ENCODE results near the gene CDH16. TPM values are rescaled to one million over a fixed set of nuclear protein-coding genes. Genes with fewer than 3 reads are reported as not detected.
"Not testable (repeated sequence)": the region's sequence is repeated elsewhere in the genome, so short reads cannot be mapped to it uniquely, and the experiment has no call there.

Gene CDH16
- total RNA-seq, 2 donors from 2014 or later: not detected

- intact Hi-C loops (cut with DNase I): no loop called here
- no peak for DNase-seq (ENCODE audit: low spot score)
These were observed 15.8 kb downstream of the CDH16 start for GRCh38 chr16:66902648-66903543.

- DNase-seq (ENCODE audit: low spot score): no peak
- intact Hi-C loops (cut with DNase I): no loop called here
These were observed 17.1 kb downstream of the CDH16 start for GRCh38 chr16:66901626-66902025.

GRCh38 chr16:66900721-66901441, 17.8 kb downstream of the CDH16 start:
- intact Hi-C loops (cut with DNase I): no loop called here
- DNase-seq (ENCODE audit: low spot score): peak; percentile 81

- DNase-seq (ENCODE audit: low spot score): peak; percentile 93
- intact Hi-C loops (cut with DNase I): loop anchor here in 1 of 2 donors (5.0 kb wide), 1 partner anchor 32 kb away; the partner anchor contains the start of gene CIAO2B
These were observed 18.6 kb downstream of the CDH16 start for GRCh38 chr16:66899945-66900710.

GRCh38 chr16:66899310-66899944, 19.3 kb downstream of the CDH16 start:
- intact Hi-C loops (cut with DNase I): loop anchor here in 1 of 2 donors (5.0 kb wide), 1 partner anchor 33 kb away; the partner anchor contains the start of gene CIAO2B
- no peak for DNase-seq (ENCODE audit: low spot score)

- no peak for DNase-seq (ENCODE audit: low spot score)
- intact Hi-C loops (cut with DNase I): loop anchor here in 1 of 2 donors (5.0 kb wide), 1 partner anchor 33 kb away; the partner anchor contains the start of gene CIAO2B
These were observed 19.8 kb downstream of the CDH16 start for GRCh38 chr16:66898933-66899309.

GRCh38 chr16:66898207-66898606, 20.5 kb downstream of the CDH16 start:
- no peak for DNase-seq (ENCODE audit: low spot score)
- intact Hi-C loops (cut with DNase I): loop anchor here in 1 of 2 donors (5.0 kb wide), 1 partner anchor 34 kb away; the partner anchor contains the start of gene CIAO2B

DNA sequence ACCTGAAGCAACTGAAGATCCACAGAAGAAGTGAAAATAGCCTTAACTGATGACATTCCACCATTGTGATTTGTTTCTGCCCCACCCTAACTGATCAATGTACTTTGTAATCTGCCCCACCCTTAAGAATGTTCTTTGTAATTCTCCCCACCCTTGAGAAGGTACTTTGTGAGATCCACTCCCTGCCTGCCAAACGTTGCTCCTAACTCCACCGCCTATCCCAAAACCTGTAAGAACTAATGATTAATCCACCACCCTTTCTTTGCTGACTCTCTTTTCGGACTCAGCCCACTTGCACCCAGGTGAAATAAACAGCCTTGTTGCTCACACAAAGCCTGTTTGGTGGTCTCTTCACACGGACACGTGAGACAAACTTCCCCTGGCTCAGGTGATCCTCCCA, 22.0 kb downstream of the CDH16 start:
- not testable (repeated sequence) for DNase-seq (ENCODE audit: low spot score)
- intact Hi-C loops (cut with DNase I): loop anchor here in 1 of 2 donors (5.0 kb wide), 1 partner anchor 36 kb away; the partner anchor contains the start of gene CIAO2B

- intact Hi-C loops (cut with DNase I): loop anchor here in 1 of 2 donors (5.0 kb wide), 1 partner anchor 36 kb away; the partner anchor contains the start of gene CIAO2B
- no peak for DNase-seq (ENCODE audit: low spot score)
These were observed 22.7 kb downstream of the CDH16 start for GRCh38 chr16:66895999-66896398.

- intact Hi-C loops (cut with DNase I): loop anchor here in 1 of 2 donors (5.0 kb wide), 1 partner anchor 37 kb away; the partner anchor contains the start of gene CIAO2B
- DNase-seq (ENCODE audit: low spot score): no peak
These were observed 23.1 kb downstream of the CDH16 start for GRCh38 chr16:66895689-66895979.

GRCh38 chr16:66894948-66895688, 23.6 kb downstream of the CDH16 start:
- DNase-seq (ENCODE audit: low spot score): no peak
- intact Hi-C loops (cut with DNase I): loop anchor here (5.0 kb wide), 3 partner anchors 32 to 262 kb away; partner anchors contain the start of genes CIAO2B (in 1 of the 2), FBXL8 (in 1 of the 2), RRAD (in 1 of the 2) and TRADD (in 1 of the 2)

- intact Hi-C loops (cut with DNase I): loop anchor here (5.0 kb wide), 2 partner anchors 33 to 263 kb away; partner anchors contain the start of genes FBXL8 (in 1 of the 2), RRAD (in 1 of the 2) and TRADD (in 1 of the 2)
- peak; percentile 74 for DNase-seq (ENCODE audit: low spot score)
These were observed 24.6 kb downstream of the CDH16 start for GRCh38 chr16:66894055-66894454.

DNA sequence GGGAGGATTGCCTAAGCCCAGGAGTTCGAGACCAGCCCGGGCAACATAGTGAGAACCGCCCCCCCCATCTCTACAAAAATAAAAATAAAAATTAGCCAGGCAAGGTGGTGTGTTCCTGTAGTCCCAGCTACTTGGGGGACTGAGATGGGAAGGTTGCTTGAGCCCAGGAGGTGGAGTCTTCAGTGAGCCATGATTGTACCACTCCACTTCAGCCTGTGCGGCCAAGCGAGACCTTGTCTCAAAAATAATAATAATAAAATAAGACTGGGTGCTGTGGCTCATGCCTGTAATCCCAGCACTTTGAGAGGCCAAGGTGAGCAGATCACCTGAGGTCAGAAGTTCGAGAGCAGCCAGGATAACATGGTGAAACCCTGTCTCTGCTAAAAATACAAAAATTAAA, 26.9 kb downstream of the CDH16 start:
- intact Hi-C loops (cut with DNase I): loop anchor here (5.0 kb wide), 2 partner anchors 36 to 266 kb away; partner anchors contain the start of genes FBXL8 (in 1 of the 2), RRAD (in 1 of the 2) and TRADD (in 1 of the 2)
- no peak for DNase-seq (ENCODE audit: low spot score)

DNA sequence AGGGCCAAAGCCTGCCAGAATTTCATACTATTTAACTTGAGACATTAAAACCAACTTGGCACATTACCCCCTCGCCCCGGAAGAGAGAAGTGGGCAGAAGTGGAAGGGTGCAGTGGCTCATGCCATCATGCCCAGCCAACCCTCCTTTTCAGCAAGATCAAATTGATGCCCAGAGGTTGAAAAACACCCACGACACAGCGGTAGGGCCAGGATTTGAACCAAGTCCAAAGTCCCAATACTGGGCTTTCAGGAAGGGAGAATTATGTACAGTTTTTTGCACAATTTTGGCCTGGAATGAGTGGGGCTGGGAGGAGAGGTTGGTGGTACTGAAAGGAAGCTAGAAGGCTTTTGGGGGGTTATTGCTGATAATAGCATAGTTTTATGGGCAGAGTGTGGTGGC, 27.3 kb downstream of the CDH16 start:
- intact Hi-C loops (cut with DNase I): loop anchor here (5.0 kb wide), 2 partner anchors 36 to 266 kb away; partner anchors contain the start of genes FBXL8 (in 1 of the 2), RRAD (in 1 of the 2) and TRADD (in 1 of the 2)
- no peak for DNase-seq (ENCODE audit: low spot score)

- no peak for DNase-seq (ENCODE audit: low spot score)
- intact Hi-C loops (cut with DNase I): loop anchor here (5.0 kb wide), 2 partner anchors 37 to 267 kb away; partner anchors contain the start of genes FBXL8 (in 1 of the 2), RRAD (in 1 of the 2) and TRADD (in 1 of the 2)
These were observed 27.9 kb downstream of the CDH16 start for GRCh38 chr16:66890799-66891198.

GRCh38 chr16:66889622-66890021, 29.1 kb downstream of the CDH16 start:
- intact Hi-C loops (cut with DNase I): loop anchor here (5.0 kb wide), 2 partner anchors 38 to 268 kb away; partner anchors contain the start of genes FBXL8 (in 1 of the 2), RRAD (in 1 of the 2) and TRADD (in 1 of the 2)

More at GRCh38 chr16:66889622-66890021, 29.1 kb downstream of the CDH16 start:
- DNase-seq (ENCODE audit: low spot score): no peak

Measured in posterior vena cava (tissue), 2 donors.